Ascending aorta (tissue), 2 donors: ENCODE measurements around the gene RPTOR. TPM values are rescaled to one million over a fixed set of nuclear protein-coding genes. Genes with fewer than 3 reads are reported as not detected.

ENCODE experiments used
- DNase-seq, 2 donors: peaks; one replicate each; pipeline ENCODE4 v3.0.0-alpha.2; 2019; ENCODE audit warnings: low spot score in 2 of 2
- H3K27ac ChIP-seq, 2 donors: fragments of 200-600 bp; sonication (generic); one replicate each; pipeline ENCODE4 v1.5.1; 2016 to 2017; ENCODE audit warnings: mild to moderate bottlenecking in 1 of 2
- H3K27me3 ChIP-seq: fragments of 200-600 bp; sonication (generic); one replicate; pipeline ENCODE4 v1.5.1; 2017
- H3K36me3 ChIP-seq, 2 donors: fragments of 200-600 bp; sonication (generic); one replicate each; pipeline ENCODE4 v1.5.1; 2016
- H3K4me1 ChIP-seq, 2 donors: fragments of 200-600 bp; sonication (generic); one replicate each; pipeline ENCODE4 v1.5.1; 2016 to 2017; ENCODE audit warnings: mild to moderate bottlenecking in 1 of 2
- H3K4me3 ChIP-seq, 2 donors: fragments of 200-600 bp; sonication (generic); one replicate each; pipeline ENCODE4 v1.5.1; 2016 to 2017; ENCODE audit warnings: mild to moderate bottlenecking in 1 of 2
- H3K9me3 ChIP-seq, 2 donors: fragments of 200-600 bp; sonication (generic); one replicate each; pipeline ENCODE4 v1.5.1; 2016
- CTCF ChIP-seq, 3 experiments: fragments of 200-600 bp in 2 of 3; fragments of 450-650 bp in 1 of 3; sonication (generic) in 2 of 3; IDR thresholded peaks; one replicate each; pipeline ENCODE4 v1.5.1; 2016 to 2019; ENCODE audit warnings: antibody characterized with exemption in 3 of 3, mild to moderate bottlenecking in 1 of 3, moderate library complexity in 1 of 3
- intact Hi-C: fragments of 100-400 bp; cut with DNase I; formaldehyde crosslinking; loops from one replicate; pipeline ENCODE4 v1.15.1; 2023
- total RNA-seq: library from RNA; depleted of rRNA; stranded (reverse); fragments of >200 nt; gene quantifications from one replicate; pipeline ENCODE4 v1.1.0, GENCODE V29; 2016

RPTOR gene
- total RNA-seq, 1 donor from 2014 or later: 36.1 TPM

GRCh38 chr17:80785477-80786178 lies 241.0 kb downstream of the RPTOR start:
- no peaks in the 10 kb centered on the region for H3K27me3 ChIP-seq
- intact Hi-C loops: no loop called here
- no peaks in the 10 kb centered on the region for H3K36me3 ChIP-seq
- no peak overlapping the region for H3K27ac ChIP-seq
- no peak for TF ChIP-seq CTCF (IDR thresholded peaks at IDR 0.05)
- no peaks in the 10 kb centered on the region for H3K9me3 ChIP-seq
- H3K4me3 ChIP-seq: no peak overlapping the region
- H3K4me1 ChIP-seq: peaks cover 9 to 34% of the 10 kb centered on the region in 2 donors
- peak in 1 of 2 donors; percentile 56 for DNase-seq

GRCh38 chr17:80786470-80786869 lies 241.8 kb downstream of the RPTOR start:
- intact Hi-C loops: no loop called here
- Histone ChIP-seq H3K9me3 (no peaks in the 10 kb centered on the region), H3K4me1 (peaks cover 12 to 40% of the 10 kb centered on the region in 2 donors), H3K36me3 (no peaks in the 10 kb centered on the region), H3K4me3 (no peak overlapping the region), H3K27me3 (no peaks in the 10 kb centered on the region), H3K27ac (no peak overlapping the region)
- peak in 1 of 2 donors; percentile 40 for DNase-seq
- TF ChIP-seq CTCF (IDR thresholded peaks at IDR 0.05): no peak

GRCh38 chr17:80786887-80787286 lies 242.2 kb downstream of the RPTOR start:
- no peak overlapping the region for H3K27ac ChIP-seq
- no peaks in the 10 kb centered on the region for H3K27me3 ChIP-seq
- DNase-seq: peak in 1 of 2 donors; percentile 18
- H3K36me3 ChIP-seq: no peaks in the 10 kb centered on the region
- intact Hi-C loops: no loop called here
- no peak overlapping the region for H3K4me3 ChIP-seq
- H3K4me1 ChIP-seq: peaks cover 14 to 38% of the 10 kb centered on the region in 2 donors
- no peaks in the 10 kb centered on the region for H3K9me3 ChIP-seq
- no peak for TF ChIP-seq CTCF (IDR thresholded peaks at IDR 0.05)

- Histone ChIP-seq H3K27me3 (no peaks in the 10 kb centered on the region), H3K36me3 (no peaks in the 10 kb centered on the region), H3K4me3 (no peak overlapping the region), H3K9me3 (no peaks in the 10 kb centered on the region), H3K4me1 (peaks cover 11 to 43% of the 10 kb centered on the region in 2 donors), H3K27ac (no peak overlapping the region)
- intact Hi-C loops: no loop called here
- no peak for TF ChIP-seq CTCF (IDR thresholded peaks at IDR 0.05)
- DNase-seq: no peak
Measured at GRCh38 chr17:80787881-80788280, 243.2 kb downstream of the RPTOR start.

- H3K27me3 ChIP-seq: no peaks in the 10 kb centered on the region
- DNase-seq: peak in 1 of 2 donors; percentile 68
- TF ChIP-seq CTCF (IDR thresholded peaks at IDR 0.05): no peak
- H3K4me3 ChIP-seq: no peak overlapping the region
- intact Hi-C loops: no loop called here
- H3K9me3 ChIP-seq: no peaks in the 10 kb centered on the region
- H3K36me3 ChIP-seq: no peaks in the 10 kb centered on the region
- H3K27ac ChIP-seq: no peak overlapping the region
- peaks cover 11 to 32% of the 10 kb centered on the region in 2 donors for H3K4me1 ChIP-seq
Measured at GRCh38 chr17:80789356-80789902, 244.8 kb downstream of the RPTOR start.
